Measurements from ENCODE around the gene CXCR3. TPM values are rescaled to one million over a fixed set of nuclear protein-coding genes. Genes with fewer than 3 reads are reported as not detected.
"Not testable (repeated sequence)": the region's sequence is repeated elsewhere in the genome, so short reads cannot be mapped to it uniquely, and the experiment has no call there.

The CXCR3 gene
- 34.5 and 35.2 TPM in 2 replicates for total RNA-seq

DNA sequence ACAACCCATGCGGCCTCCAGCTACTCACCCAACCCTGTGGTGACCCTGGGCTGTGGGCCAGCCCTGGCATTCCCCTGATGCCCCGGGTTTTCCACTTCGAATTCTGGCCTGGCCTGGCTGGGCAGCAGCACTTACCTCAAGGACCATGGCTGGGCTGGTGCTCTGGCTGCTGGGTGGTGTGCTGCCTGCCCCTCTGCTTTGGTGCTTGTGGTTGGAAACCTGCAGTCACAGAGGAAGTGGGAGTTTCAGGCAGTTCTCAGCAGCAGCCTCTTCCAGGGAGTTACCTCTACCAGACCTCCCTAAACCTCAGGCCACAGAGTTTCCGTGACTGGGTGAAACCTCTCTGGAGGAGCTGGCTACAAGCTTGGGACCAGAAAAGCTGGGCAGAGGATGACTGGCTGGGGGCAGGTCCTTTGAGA is at the start of gene CXCR3:
CXCR3 (minus strand) TSS at position 209 of the 419 bp plus-strand sequence; CDS start at position 147, 62 bp downstream.
- peak within 1 kb of the TSS; percentile 97 for H3K27ac Mint-ChIP-seq
- H3K27me3 Mint-ChIP-seq = no peaks in the 10 kb centered on the region
- H3K4me3 Mint-ChIP-seq = peak within 1 kb of the TSS; percentile 94
- H3K4me1 Mint-ChIP-seq = peaks cover 70% of the 10 kb centered on the region
- intact Hi-C loops (cut with micrococcal nuclease) = loop anchor here (1.0 to 5.0 kb wide), 4 partner anchors 20 to 251 kb away; partner anchors contain the start of gene TAF1
- H3K36me3 Mint-ChIP-seq (ENCODE audit: low read depth) = peaks cover 39% of the 10 kb centered on the region
- H3K9me3 Mint-ChIP-seq = no peaks in the 10 kb centered on the region
- peak; percentile 91 for DNase-seq

- no peak within 1 kb of the TSS for H3K4me3 Mint-ChIP-seq
- DNase-seq = peak; percentile 36
- intact Hi-C loops (cut with micrococcal nuclease) = no loop called here
These were observed 49.3 kb upstream of the CXCR3 start, which contains the start of gene LOC101059915 for GRCh38 chrX:71667328-71668247. Gene LOC101059915, plus strand, starts transcription at chrX:71667546.

DNA sequence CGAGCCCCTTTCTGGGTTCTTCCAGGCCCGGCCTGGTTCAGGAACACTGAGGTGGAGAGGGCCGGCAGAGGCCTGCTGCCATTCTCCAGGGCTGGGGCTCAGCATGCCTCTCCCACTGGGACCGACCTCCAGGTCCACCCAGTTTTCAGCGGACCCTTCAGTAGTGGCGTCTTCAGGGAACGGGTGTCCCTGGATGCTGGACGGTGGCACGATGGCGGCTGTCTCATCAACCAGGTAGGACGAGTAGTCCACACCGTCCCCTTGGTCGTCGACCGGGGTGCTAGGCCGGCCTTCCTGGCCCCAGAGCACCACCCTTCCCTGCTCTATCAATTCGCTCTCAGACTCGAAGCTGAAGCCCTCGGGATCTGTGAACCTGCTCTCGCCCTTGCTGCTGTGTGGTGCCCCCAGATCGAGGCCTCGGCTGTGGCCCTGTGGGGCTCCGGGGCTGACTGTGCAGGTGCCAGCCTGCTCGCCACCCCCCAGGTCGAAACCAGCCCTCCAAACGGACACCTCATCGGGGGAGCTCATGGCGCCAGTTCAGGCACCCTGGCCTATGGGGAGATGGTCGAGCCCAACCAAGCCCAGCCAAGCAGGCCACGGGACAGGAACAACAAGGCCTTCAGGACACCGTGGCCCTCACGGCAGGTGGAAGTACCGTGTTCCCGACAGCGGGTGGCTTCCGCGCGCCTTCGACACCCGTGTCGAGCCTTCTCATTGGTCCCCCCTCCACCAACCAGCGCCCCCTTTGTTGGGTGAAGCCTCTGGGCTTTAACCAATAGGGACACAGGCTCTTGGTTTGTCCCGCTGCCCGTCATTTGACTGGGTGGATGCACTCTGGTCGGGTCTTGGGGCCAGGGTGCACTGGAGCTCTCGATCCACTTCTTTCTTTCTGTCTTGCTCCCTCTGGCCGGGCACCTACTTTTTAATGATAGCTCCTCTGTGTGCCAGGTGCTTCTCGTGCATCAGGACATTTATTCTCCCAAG is 48.2 kb upstream of the CXCR3 start:
- Mint-ChIP-seq H3K4me1 (peaks cover 30% of the 10 kb centered on the region), H3K27me3 (no peaks in the 10 kb centered on the region), H3K9me3 (no peaks in the 10 kb centered on the region), H3K4me3 (no peak overlapping the region), H3K27ac (no peak overlapping the region), H3K36me3 (ENCODE audit: low read depth) (no peaks in the 10 kb centered on the region)
- peak; percentile 48 for DNase-seq
- intact Hi-C loops (cut with micrococcal nuclease) = no loop called here

More at GRCh38 chrX:71667328-71668247, 49.3 kb upstream of the CXCR3 start, which contains the start of gene LOC101059915:
- H3K27ac Mint-ChIP-seq = no peak within 1 kb of the TSS
- no peaks in the 10 kb centered on the region for H3K36me3 Mint-ChIP-seq (ENCODE audit: low read depth)
- no peaks in the 10 kb centered on the region for H3K9me3 Mint-ChIP-seq
- H3K4me1 Mint-ChIP-seq = peaks cover 30% of the 10 kb centered on the region
- peaks cover 3% of the 10 kb centered on the region for H3K27me3 Mint-ChIP-seq

DNA sequence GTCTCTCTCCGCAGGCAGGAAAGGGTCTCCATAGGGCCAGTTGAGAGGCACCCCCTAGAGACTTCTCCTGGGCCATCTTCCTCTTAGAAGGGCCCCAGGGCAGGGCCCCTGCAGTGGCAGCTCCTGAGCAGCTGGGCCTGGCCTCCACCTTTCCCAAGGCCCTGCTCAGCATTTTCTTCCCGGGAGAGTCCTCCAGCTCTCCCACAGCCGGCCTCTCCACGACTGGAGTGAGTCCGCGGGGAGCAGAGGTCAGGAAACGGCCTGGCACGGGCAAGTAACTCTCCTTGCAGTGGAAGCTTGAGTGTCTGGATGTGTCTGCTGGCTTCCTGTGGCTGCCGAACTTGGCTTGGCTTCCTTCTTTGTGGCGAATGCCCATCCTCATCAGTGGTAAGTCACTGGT is 47.4 kb upstream of the CXCR3 start:
- Mint-ChIP-seq H3K4me3 (no peak overlapping the region), H3K4me1 (peaks cover 26% of the 10 kb centered on the region), H3K27ac (no peak overlapping the region), H3K27me3 (peaks cover 2% of the 10 kb centered on the region), H3K9me3 (no peaks in the 10 kb centered on the region), H3K36me3 (ENCODE audit: low read depth) (no peaks in the 10 kb centered on the region)
- intact Hi-C loops (cut with micrococcal nuclease) = no loop called here
- DNase-seq = no peak

- H3K27me3 Mint-ChIP-seq = peaks cover 2% of the 10 kb centered on the region
- DNase-seq = no peak
- H3K4me3 Mint-ChIP-seq = no peak overlapping the region
- intact Hi-C loops (cut with micrococcal nuclease) = no loop called here
- H3K4me1 Mint-ChIP-seq = peaks cover 21% of the 10 kb centered on the region
- no peaks in the 10 kb centered on the region for H3K36me3 Mint-ChIP-seq (ENCODE audit: low read depth)
- H3K9me3 Mint-ChIP-seq = no peaks in the 10 kb centered on the region
- no peak overlapping the region for H3K27ac Mint-ChIP-seq
These were observed 46.7 kb upstream of the CXCR3 start for GRCh38 chrX:71664889-71665491.

DNA sequence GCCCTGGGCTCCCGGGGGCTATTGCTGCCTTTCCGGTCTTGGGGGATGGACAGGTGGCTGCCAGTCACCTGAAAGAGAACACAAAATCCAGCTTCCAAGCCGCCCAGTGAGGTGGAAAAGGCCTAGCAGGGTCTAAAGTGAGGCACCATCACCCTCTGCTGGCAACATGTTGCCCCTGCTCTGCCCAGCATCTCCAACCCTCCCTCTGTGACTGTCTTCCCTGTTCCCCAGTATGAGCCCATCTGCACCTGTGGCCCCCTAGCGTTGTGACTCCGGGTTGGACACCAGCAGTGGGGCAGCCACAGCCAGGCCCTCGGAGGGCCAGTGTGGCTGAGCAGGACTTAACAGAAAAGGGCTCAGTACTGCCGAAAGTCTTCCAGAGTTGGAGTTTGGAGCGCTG is 45.9 kb upstream of the CXCR3 start:
- intact Hi-C loops (cut with micrococcal nuclease); H3K27me3 Mint-ChIP-seq; H3K9me3 Mint-ChIP-seq; H3K4me3 Mint-ChIP-seq; H3K36me3 Mint-ChIP-seq (ENCODE audit: low read depth); H3K27ac Mint-ChIP-seq: not testable (repeated sequence)
- peaks cover 21% of the 10 kb centered on the region for H3K4me1 Mint-ChIP-seq
- DNase-seq = peak; percentile 59

- Mint-ChIP-seq H3K4me3 (peak overlapping the region; percentile 65), H3K27ac (peak overlapping the region; percentile 40)
- intact Hi-C loops (cut with micrococcal nuclease) = not testable (repeated sequence)
These were observed 44.9 kb upstream of the CXCR3 start for GRCh38 chrX:71663238-71663637.

GRCh38 chrX:71662654-71663053 is 44.3 kb upstream of the CXCR3 start:
- DNase-seq = peak; percentile 74

More at GRCh38 chrX:71663238-71663637, 44.9 kb upstream of the CXCR3 start:
- H3K27me3 Mint-ChIP-seq; H3K36me3 Mint-ChIP-seq (ENCODE audit: low read depth); H3K9me3 Mint-ChIP-seq: not testable (repeated sequence)
- DNase-seq = peak; percentile 80
- H3K4me1 Mint-ChIP-seq = peaks cover 21% of the 10 kb centered on the region

DNA sequence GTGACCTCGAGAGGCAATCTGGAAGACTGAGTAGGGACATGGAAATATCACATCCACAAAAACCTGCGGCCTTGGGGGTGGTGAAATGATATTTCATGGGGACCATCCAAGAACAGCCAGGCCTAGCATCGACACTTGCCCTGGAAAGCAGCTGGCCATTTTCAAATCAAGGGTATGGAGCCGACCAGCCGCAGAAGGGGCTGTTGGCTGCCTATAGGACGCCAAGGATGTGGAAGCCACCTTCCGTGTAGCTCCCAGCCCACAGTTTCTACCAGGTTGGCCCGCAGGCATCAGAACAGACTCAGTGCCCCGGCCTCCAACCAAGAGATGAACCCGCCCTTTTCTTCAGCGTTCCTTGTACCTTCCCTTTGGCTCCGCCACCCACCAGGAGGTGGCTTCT is 43.6 kb upstream of the CXCR3 start:
- no peaks in the 10 kb centered on the region for H3K9me3 Mint-ChIP-seq
- peak; percentile 43 for DNase-seq
- H3K27ac Mint-ChIP-seq = no peak overlapping the region
- peaks cover 9% of the 10 kb centered on the region for H3K27me3 Mint-ChIP-seq
- H3K4me1 Mint-ChIP-seq = peaks cover 23% of the 10 kb centered on the region
- intact Hi-C loops (cut with micrococcal nuclease) = no loop called here
- H3K4me3 Mint-ChIP-seq = no peak overlapping the region
- H3K36me3 Mint-ChIP-seq (ENCODE audit: low read depth) = no peaks in the 10 kb centered on the region

More at GRCh38 chrX:71662654-71663053, 44.3 kb upstream of the CXCR3 start:
- H3K9me3 Mint-ChIP-seq; H3K36me3 Mint-ChIP-seq (ENCODE audit: low read depth); H3K27me3 Mint-ChIP-seq; intact Hi-C loops (cut with micrococcal nuclease): not testable (repeated sequence)
- Mint-ChIP-seq H3K4me3 (peak overlapping the region; percentile 65), H3K4me1 (peaks cover 21% of the 10 kb centered on the region), H3K27ac (peak overlapping the region; percentile 86)

GRCh38 chrX:71660562-71661416 is 42.5 kb upstream of the CXCR3 start:
- no peak for DNase-seq
- H3K36me3 Mint-ChIP-seq (ENCODE audit: low read depth) = no peaks in the 10 kb centered on the region
- no peak overlapping the region for H3K27ac Mint-ChIP-seq
- H3K4me3 Mint-ChIP-seq = no peak overlapping the region
- H3K4me1 Mint-ChIP-seq = peaks cover 28% of the 10 kb centered on the region
- peaks cover 19% of the 10 kb centered on the region for H3K27me3 Mint-ChIP-seq
- no peaks in the 10 kb centered on the region for H3K9me3 Mint-ChIP-seq
- intact Hi-C loops (cut with micrococcal nuclease) = no loop called here

DNA sequence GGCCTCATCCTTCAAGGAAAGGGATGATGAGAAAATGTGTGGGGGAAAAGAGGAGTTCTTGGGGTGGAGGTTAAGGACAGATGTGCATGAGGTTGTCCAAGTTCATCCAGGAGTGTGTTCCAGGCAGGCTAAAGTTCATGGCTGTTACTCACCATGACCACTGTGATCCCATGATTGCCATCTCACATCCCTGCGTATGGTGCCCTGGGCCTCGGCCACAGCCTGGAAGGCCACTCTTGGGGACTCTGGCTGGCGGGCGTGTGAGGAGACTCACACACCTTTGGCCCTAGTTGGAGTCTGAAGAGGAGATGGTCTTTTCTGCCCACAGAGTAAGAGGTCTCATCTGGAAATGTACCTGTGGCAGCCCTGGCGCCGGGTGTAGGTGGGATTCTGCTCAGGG is 41.6 kb upstream of the CXCR3 start:
- H3K4me3 Mint-ChIP-seq = no peak overlapping the region
- peaks cover 28% of the 10 kb centered on the region for H3K4me1 Mint-ChIP-seq
- DNase-seq = no peak
- no peak overlapping the region for H3K27ac Mint-ChIP-seq
- intact Hi-C loops (cut with micrococcal nuclease) = no loop called here
- peaks cover 21% of the 10 kb centered on the region for H3K27me3 Mint-ChIP-seq
- H3K36me3 Mint-ChIP-seq (ENCODE audit: low read depth) = no peaks in the 10 kb centered on the region
- H3K9me3 Mint-ChIP-seq = no peaks in the 10 kb centered on the region

DNA sequence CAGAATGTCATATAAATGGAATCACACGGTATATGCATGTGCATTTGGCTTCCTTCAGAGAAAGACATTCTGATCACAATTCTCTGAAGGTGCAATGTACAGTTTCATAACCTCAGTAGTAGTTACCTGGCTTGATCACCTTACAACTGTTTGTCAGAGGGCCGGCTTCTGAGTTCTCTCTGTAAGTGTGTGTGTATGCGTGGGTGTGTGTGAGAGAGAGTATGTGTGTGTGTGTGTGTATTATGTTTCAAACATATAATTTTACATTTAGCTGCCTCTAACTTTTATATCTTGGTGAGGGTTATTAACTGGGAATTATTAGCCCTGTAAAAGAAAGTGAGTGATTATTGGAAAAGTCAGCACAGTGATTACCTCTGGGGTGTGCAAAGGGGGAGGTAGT is 41.0 kb upstream of the CXCR3 start:
- H3K27me3 Mint-ChIP-seq = peaks cover 22% of the 10 kb centered on the region
- peaks cover 27% of the 10 kb centered on the region for H3K4me1 Mint-ChIP-seq
- intact Hi-C loops (cut with micrococcal nuclease) = no loop called here
- no peak overlapping the region for H3K27ac Mint-ChIP-seq
- DNase-seq = no peak
- no peak overlapping the region for H3K4me3 Mint-ChIP-seq
- no peaks in the 10 kb centered on the region for H3K9me3 Mint-ChIP-seq
- no peaks in the 10 kb centered on the region for H3K36me3 Mint-ChIP-seq (ENCODE audit: low read depth)
